ENCODE results near the gene MYRIP.

The MYRIP gene

GRCh38 chr3:40098261-40098759 lies 288.9 kb downstream of the MYRIP start:
- TF ChIP-seq ZNF274 (IDR thresholded peaks at IDR 0.05; ENCODE audit: low read depth, low read length): no peak
- no peak overlapping the region for H3K4me3 ChIP-seq (ENCODE audit: low read length)

GRCh38 chr3:40099871-40100270 lies 290.5 kb downstream of the MYRIP start:
- no peak overlapping the region for H3K4me3 ChIP-seq (ENCODE audit: low read length)
- no peak for TF ChIP-seq ZNF274 (IDR thresholded peaks at IDR 0.05; ENCODE audit: low read depth, low read length)

GRCh38 chr3:40102182-40102581 lies 292.8 kb downstream of the MYRIP start:
- H3K4me3 ChIP-seq (ENCODE audit: low read length): no peak overlapping the region
- TF ChIP-seq ZNF274 (IDR thresholded peaks at IDR 0.05; ENCODE audit: low read depth, low read length): no peak

GRCh38 chr3:40103829-40104228 lies 294.4 kb downstream of the MYRIP start:
- TF ChIP-seq ZNF274 (IDR thresholded peaks at IDR 0.05; ENCODE audit: low read depth, low read length): no peak
- H3K4me3 ChIP-seq (ENCODE audit: low read length): no peak overlapping the region

GRCh38 chr3:40104441-40104840 lies 295.0 kb downstream of the MYRIP start:
- no peak overlapping the region for H3K4me3 ChIP-seq (ENCODE audit: low read length)
- TF ChIP-seq ZNF274 (IDR thresholded peaks at IDR 0.05; ENCODE audit: low read depth, low read length): no peak

GRCh38 chr3:40108643-40109042 lies 299.2 kb downstream of the MYRIP start:
- no peak for TF ChIP-seq ZNF274 (IDR thresholded peaks at IDR 0.05; ENCODE audit: low read depth, low read length)

GRCh38 chr3:40109641-40110490 lies 300.5 kb downstream of the MYRIP start:
- H3K4me3 ChIP-seq (ENCODE audit: low read length): no peak overlapping the region
- no peak for TF ChIP-seq ZNF274 (IDR thresholded peaks at IDR 0.05; ENCODE audit: low read depth, low read length)

More at GRCh38 chr3:40108643-40109042, 299.2 kb downstream of the MYRIP start:
- no peak overlapping the region for H3K4me3 ChIP-seq (ENCODE audit: low read length)

GRCh38 chr3:40116478-40117177 lies 307.2 kb downstream of the MYRIP start:
- H3K4me3 ChIP-seq (ENCODE audit: low read length): no peak overlapping the region
- no peak for TF ChIP-seq ZNF274 (IDR thresholded peaks at IDR 0.05; ENCODE audit: low read depth, low read length)

GRCh38 chr3:40118091-40118490 lies 308.7 kb downstream of the MYRIP start:
- TF ChIP-seq ZNF274 (IDR thresholded peaks at IDR 0.05; ENCODE audit: low read depth, low read length): no peak
- H3K4me3 ChIP-seq (ENCODE audit: low read length): no peak overlapping the region

GRCh38 chr3:40120067-40120692 lies 310.8 kb downstream of the MYRIP start:
- no peak for TF ChIP-seq ZNF274 (IDR thresholded peaks at IDR 0.05; ENCODE audit: low read depth, low read length)
- H3K4me3 ChIP-seq (ENCODE audit: low read length): no peak overlapping the region

- no peak overlapping the region for H3K4me3 ChIP-seq (ENCODE audit: low read length)
- no peak for TF ChIP-seq ZNF274 (IDR thresholded peaks at IDR 0.05; ENCODE audit: low read depth, low read length)
These were observed 311.4 kb downstream of the MYRIP start for GRCh38 chr3:40120806-40121205.

GRCh38 chr3:40124918-40125317 lies 315.5 kb downstream of the MYRIP start:
- TF ChIP-seq ZNF274 (IDR thresholded peaks at IDR 0.05; ENCODE audit: low read depth, low read length): no peak
- H3K4me3 ChIP-seq (ENCODE audit: low read length): no peak overlapping the region

GRCh38 chr3:40128166-40128565 lies 318.8 kb downstream of the MYRIP start:
- no peak for TF ChIP-seq ZNF274 (IDR thresholded peaks at IDR 0.05; ENCODE audit: low read depth, low read length)
- no peak overlapping the region for H3K4me3 ChIP-seq (ENCODE audit: low read length)

GRCh38 chr3:40129510-40129909 lies 320.1 kb downstream of the MYRIP start:
- no peak overlapping the region for H3K4me3 ChIP-seq (ENCODE audit: low read length)
- no peak for TF ChIP-seq ZNF274 (IDR thresholded peaks at IDR 0.05; ENCODE audit: low read depth, low read length)
